Measurements from ENCODE around the gene B3GNT2.

Gene B3GNT2

GRCh38 chr2:62238236-62238635, 42.3 kb downstream of the B3GNT2 start:
- TF ChIP-seq POU6F1 (CRISPR knock-in tag; IDR thresholded peaks at IDR 0.05; ENCODE audit: borderline replicate concordance, low read depth) (no peak), BACH2 (CRISPR knock-in tag; IDR thresholded peaks at IDR 0.05; ENCODE audit: borderline replicate concordance) (no peak), ARNTL (CRISPR knock-in tag; IDR thresholded peaks at IDR 0.05; ENCODE audit: borderline replicate concordance, low read depth) (no peak), ZNF8 (CRISPR knock-in tag; IDR thresholded peaks at IDR 0.05) (no peak), CREB5 (CRISPR knock-in tag; IDR thresholded peaks at IDR 0.05; ENCODE audit: low read depth) (no peak), OSR1 (CRISPR knock-in tag; IDR thresholded peaks at IDR 0.05) (no peak), TOX (CRISPR knock-in tag; IDR thresholded peaks at IDR 0.05; ENCODE audit: borderline replicate concordance) (no peak), GLIS3 (CRISPR knock-in tag; IDR thresholded peaks at IDR 0.05) (no peak), PATZ1 (CRISPR knock-in tag; IDR thresholded peaks at IDR 0.05; ENCODE audit: borderline replicate concordance) (no peak), PPARA (CRISPR knock-in tag; IDR thresholded peaks at IDR 0.05; ENCODE audit: borderline replicate concordance) (no peak), ISL1 (CRISPR knock-in tag; IDR thresholded peaks at IDR 0.05) (no peak), ZNF70 (CRISPR knock-in tag; IDR thresholded peaks at IDR 0.05) (no peak), ESRRG (CRISPR knock-in tag; IDR thresholded peaks at IDR 0.05) (no peak), CSDC2 (CRISPR knock-in tag; IDR thresholded peaks at IDR 0.05) (no peak), TSHZ2 (CRISPR knock-in tag; IDR thresholded peaks at IDR 0.05) (no peak), SNAI2 (CRISPR knock-in tag; IDR thresholded peaks at IDR 0.05) (no peak), RARB (CRISPR knock-in tag; IDR thresholded peaks at IDR 0.05) (no peak), CSRNP3 (CRISPR knock-in tag; IDR thresholded peaks at IDR 0.05) (no peak), ZC3H10 (CRISPR knock-in tag; IDR thresholded peaks at IDR 0.05) (no peak)
- ATAC-seq, result no peak

GRCh38 chr2:62240546-62240945, 44.6 kb downstream of the B3GNT2 start:
- no peak for TF ChIP-seq CSRNP3 (CRISPR knock-in tag; IDR thresholded peaks at IDR 0.05)
- TF ChIP-seq ZC3H10 (CRISPR knock-in tag; IDR thresholded peaks at IDR 0.05), result no peak
- no peak for TF ChIP-seq CREB5 (CRISPR knock-in tag; IDR thresholded peaks at IDR 0.05; ENCODE audit: low read depth)
- TF ChIP-seq ZFP30 (CRISPR knock-in tag; IDR thresholded peaks at IDR 0.05), result no peak
- TF ChIP-seq ZNF70 (CRISPR knock-in tag; IDR thresholded peaks at IDR 0.05), result no peak
- no peak for TF ChIP-seq CSDC2 (CRISPR knock-in tag; IDR thresholded peaks at IDR 0.05)
- no peak for TF ChIP-seq SNAI2 (CRISPR knock-in tag; IDR thresholded peaks at IDR 0.05)
- TF ChIP-seq TCF4 (CRISPR knock-in tag; IDR thresholded peaks at IDR 0.05; ENCODE audit: borderline replicate concordance), result no peak
- TF ChIP-seq ZFP3 (CRISPR knock-in tag; IDR thresholded peaks at IDR 0.05), result no peak
- no peak for TF ChIP-seq TOX (CRISPR knock-in tag; IDR thresholded peaks at IDR 0.05; ENCODE audit: borderline replicate concordance)
- no peak for TF ChIP-seq ISL1 (CRISPR knock-in tag; IDR thresholded peaks at IDR 0.05)
- TF ChIP-seq ESRRG (CRISPR knock-in tag; IDR thresholded peaks at IDR 0.05), result no peak
- TF ChIP-seq PPARA (CRISPR knock-in tag; IDR thresholded peaks at IDR 0.05; ENCODE audit: borderline replicate concordance), result no peak
- no peak for TF ChIP-seq OSR1 (CRISPR knock-in tag; IDR thresholded peaks at IDR 0.05)
- no peak for TF ChIP-seq PATZ1 (CRISPR knock-in tag; IDR thresholded peaks at IDR 0.05; ENCODE audit: borderline replicate concordance)
- no peak for ATAC-seq

Measured in SK-N-SH treated with all-trans-retinoic acid at 6 μM for 48 hours (cell line).